GM21381 (cell line): ENCODE measurements around the gene BRSK1.

Source experiments
- ATAC-seq: cut with Tn5 transposase; IDR thresholded peaks from one replicate; pipeline ENCODE4 v1.9.1; 2021; ENCODE audit warnings: mild to moderate bottlenecking, moderate library complexity; ENCODE audit not compliant: unreplicated experiment

Gene BRSK1

GRCh38 chr19:55352040-55352439, 68.2 kb downstream of the BRSK1 start:
- no peak for ATAC-seq

GRCh38 chr19:55352549-55353145, 68.8 kb downstream of the BRSK1 start:
- no peak for ATAC-seq

GRCh38 chr19:55353356-55353802, 69.6 kb downstream of the BRSK1 start:
- no peak for ATAC-seq

GRCh38 chr19:55353803-55354697, 70.3 kb downstream of the BRSK1 start:
- ATAC-seq, result no peak

GRCh38 chr19:55354698-55355212, 71.0 kb downstream of the BRSK1 start, which contains the start of gene COX6B2:
TSS of gene COX6B2 (minus strand) at chr19:55354719. CDS start at chr19:55354521, 198 bp downstream.
- ATAC-seq, result no peak

GRCh38 chr19:55355213-55355821, 71.5 kb downstream of the BRSK1 start:
- ATAC-seq, result no peak

- no peak for ATAC-seq
Observed at GRCh38 chr19:55358493-55358892, 74.7 kb downstream of the BRSK1 start.

- no peak for ATAC-seq
Observed at GRCh38 chr19:55358943-55359908, 75.4 kb downstream of the BRSK1 start.

GRCh38 chr19:55360902-55361301, 77.1 kb downstream of the BRSK1 start:
- ATAC-seq, result no peak
